ENCODE data around the gene VAC14. TPM values are rescaled to one million over a fixed set of nuclear protein-coding genes. Genes with fewer than 3 reads are reported as not detected.

VAC14 gene
- total RNA-seq, 4 donors from 2014 or later, result 44.0 to 106 (median 64.5) TPM

DNA sequence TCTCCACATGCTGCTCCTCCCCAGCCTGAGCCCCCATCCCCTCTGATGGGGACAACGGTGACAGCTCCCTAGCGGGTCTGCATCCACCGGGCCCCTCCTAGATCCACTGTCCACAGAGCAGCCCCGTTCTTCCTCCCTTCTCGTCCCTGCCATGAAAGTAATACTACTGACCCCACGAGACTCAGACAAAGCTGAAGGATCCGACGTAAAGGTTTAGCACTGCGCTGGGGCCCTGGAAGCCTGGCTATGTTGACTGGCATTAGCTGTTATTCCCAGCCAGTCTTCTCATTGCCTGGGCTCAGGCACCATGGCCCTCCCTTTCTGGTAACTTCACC, 30.7 kb downstream of the VAC14 start:
- no peak for DNase-seq
- no peak for TF ChIP-seq POLR2A (IDR thresholded peaks at IDR 0.05)
- TF ChIP-seq, protein P1, sequence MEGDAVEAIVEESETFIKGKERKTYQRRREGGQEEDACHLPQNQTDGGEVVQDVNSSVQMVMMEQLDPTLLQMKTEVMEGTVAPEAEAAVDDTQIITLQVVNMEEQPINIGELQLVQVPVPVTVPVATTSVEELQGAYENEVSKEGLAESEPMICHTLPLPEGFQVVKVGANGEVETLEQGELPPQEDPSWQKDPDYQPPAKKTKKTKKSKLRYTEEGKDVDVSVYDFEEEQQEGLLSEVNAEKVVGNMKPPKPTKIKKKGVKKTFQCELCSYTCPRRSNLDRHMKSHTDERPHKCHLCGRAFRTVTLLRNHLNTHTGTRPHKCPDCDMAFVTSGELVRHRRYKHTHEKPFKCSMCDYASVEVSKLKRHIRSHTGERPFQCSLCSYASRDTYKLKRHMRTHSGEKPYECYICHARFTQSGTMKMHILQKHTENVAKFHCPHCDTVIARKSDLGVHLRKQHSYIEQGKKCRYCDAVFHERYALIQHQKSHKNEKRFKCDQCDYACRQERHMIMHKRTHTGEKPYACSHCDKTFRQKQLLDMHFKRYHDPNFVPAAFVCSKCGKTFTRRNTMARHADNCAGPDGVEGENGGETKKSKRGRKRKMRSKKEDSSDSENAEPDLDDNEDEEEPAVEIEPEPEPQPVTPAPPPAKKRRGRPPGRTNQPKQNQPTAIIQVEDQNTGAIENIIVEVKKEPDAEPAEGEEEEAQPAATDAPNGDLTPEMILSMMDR (IDR thresholded peaks at IDR 0.05), result no peak
- H3K36me3 ChIP-seq, result peaks cover 0 to 53% (median 0%) of the 10 kb centered on the region in 3 donors

DNA sequence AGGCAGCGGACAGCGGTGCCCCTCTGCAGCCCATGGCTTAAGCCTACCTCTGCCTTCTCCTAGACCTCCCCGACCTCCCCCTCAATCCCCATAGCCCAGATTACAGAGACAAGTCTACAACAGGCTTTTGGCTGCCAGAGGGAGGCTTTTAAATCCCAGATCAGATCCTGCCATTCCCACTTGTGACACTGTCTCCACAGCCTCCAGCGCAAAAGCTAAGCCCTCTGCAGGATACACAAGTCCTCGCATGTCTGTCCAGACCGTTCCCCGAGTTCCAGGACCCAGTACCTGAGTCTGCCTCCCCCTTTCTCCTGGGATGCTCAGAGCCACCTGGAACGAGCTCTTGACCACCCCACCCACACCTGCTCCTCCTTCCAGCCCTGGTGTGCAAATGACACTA, 31.2 kb downstream of the VAC14 start:
- H3K27me3 ChIP-seq, result no peaks in the 10 kb centered on the region
- no peak overlapping the region for H3K27ac ChIP-seq
- H3K9me3 ChIP-seq, result no peaks in the 10 kb centered on the region
- DNase-seq, result no peak
- H3K4me1 ChIP-seq, result no peaks in the 10 kb centered on the region
- peaks cover 0 to 56% (median 0%) of the 10 kb centered on the region in 3 donors for H3K36me3 ChIP-seq
- no peak overlapping the region for H3K4me3 ChIP-seq
- TF ChIP-seq POLR2A (IDR thresholded peaks at IDR 0.05), result no peak
- TF ChIP-seq, protein P1 (IDR thresholded peaks at IDR 0.05), result no peak

More for the DNA sequence above, 30.7 kb downstream of the VAC14 start:
- Histone ChIP-seq H3K9me3 (no peaks in the 10 kb centered on the region), H3K4me3 (no peak overlapping the region), H3K4me1 (no peaks in the 10 kb centered on the region), H3K27ac (no peak overlapping the region), H3K27me3 (no peaks in the 10 kb centered on the region)

DNA sequence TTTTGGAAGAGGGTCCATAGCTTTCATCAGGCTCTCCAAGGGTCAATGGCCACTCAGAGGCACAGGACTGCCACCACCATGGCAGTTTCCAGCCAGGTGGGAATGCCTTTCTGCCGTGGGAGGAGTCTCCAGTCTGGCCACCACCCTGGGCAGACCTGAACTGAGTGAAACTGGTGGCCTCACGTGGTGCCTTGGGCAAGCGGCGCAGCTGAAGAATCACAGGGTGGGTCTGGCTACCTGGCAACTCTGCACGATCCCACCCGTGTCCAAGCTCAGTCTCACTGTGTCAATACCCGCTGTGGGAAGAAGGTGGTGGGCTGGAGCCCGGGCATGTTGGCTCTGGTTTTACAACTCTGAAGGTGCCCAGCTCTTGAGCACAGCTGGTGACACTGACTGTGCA, 31.8 kb downstream of the VAC14 start:
- Histone ChIP-seq H3K4me1 (no peaks in the 10 kb centered on the region), H3K27me3 (no peaks in the 10 kb centered on the region), H3K36me3 (peaks cover 0 to 55% (median 0%) of the 10 kb centered on the region in 3 donors), H3K4me3 (no peak overlapping the region), H3K27ac (no peak overlapping the region), H3K9me3 (no peaks in the 10 kb centered on the region)
- TF ChIP-seq, protein P1 (IDR thresholded peaks at IDR 0.05), result no peak
- no peak for TF ChIP-seq POLR2A (IDR thresholded peaks at IDR 0.05)
- DNase-seq, result no peak

DNA sequence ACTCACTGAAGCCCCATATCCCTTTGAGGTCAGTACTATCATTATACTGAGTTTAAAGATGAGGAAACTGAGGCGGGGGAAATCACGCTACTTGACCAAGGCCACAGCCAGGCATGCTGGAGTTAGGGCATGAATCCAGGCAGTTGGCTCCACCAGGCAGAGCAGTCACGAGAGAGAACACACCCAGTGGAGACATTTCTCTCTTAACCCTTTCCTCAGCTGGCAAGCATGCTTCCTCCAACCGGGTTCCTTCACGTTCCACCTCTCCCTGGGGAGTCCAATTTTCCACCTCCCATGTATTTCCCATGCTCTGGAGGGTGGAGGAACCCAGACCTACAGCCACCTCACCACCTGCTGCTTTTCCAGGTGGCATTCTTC, 32.8 kb downstream of the VAC14 start:
- TF ChIP-seq, protein P1 (IDR thresholded peaks at IDR 0.05), result no peak
- no peak for TF ChIP-seq POLR2A (IDR thresholded peaks at IDR 0.05)
- no peaks in the 10 kb centered on the region for H3K4me1 ChIP-seq
- no peaks in the 10 kb centered on the region for H3K27me3 ChIP-seq
- H3K9me3 ChIP-seq, result no peaks in the 10 kb centered on the region
- DNase-seq, result no peak
- H3K4me3 ChIP-seq, result no peak overlapping the region
- peaks cover 0 to 60% (median 0%) of the 10 kb centered on the region in 3 donors for H3K36me3 ChIP-seq
- H3K27ac ChIP-seq, result no peak overlapping the region

DNA sequence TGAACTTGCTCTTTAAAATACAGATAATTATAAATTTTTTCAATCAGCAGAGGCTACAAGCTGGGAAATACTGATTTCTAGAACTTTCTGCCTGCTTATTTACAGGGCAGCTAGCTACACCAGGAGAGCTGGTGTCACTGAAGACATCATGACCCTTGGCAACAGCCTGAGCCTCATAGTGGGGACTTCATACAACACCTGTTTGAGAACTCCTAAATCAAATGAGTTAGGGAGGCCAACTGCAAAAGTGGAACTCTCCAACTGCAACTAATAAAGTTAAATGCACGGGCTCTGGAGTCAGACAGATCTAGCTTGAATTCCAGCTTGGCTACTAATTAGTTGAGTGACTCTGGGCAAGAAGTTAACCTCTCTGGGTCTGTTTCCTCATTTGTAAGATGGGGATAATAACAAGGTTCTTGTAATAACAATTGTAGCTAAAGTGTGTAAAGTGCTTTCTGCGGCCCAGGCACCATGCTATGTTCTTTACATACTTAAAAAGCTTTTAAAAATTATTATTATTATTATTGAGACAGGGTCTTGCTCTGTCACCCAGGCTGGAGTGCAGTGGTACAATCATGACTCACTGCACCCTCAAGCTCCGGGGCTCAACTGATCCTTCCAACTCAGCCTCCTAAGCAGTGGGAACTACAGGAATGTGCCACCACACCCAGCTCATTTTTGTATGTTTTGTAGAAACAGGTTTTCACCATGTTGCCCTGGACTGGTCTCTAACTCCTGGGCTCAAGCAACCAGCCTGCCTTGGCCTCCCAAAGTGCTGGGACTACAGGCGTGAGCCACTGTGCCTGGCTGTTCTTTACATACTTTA, 33.4 kb downstream of the VAC14 start:
- no peak overlapping the region for H3K4me3 ChIP-seq
- DNase-seq, result no peak
- no peaks in the 10 kb centered on the region for H3K9me3 ChIP-seq
- no peaks in the 10 kb centered on the region for H3K4me1 ChIP-seq
- no peaks in the 10 kb centered on the region for H3K27me3 ChIP-seq
- TF ChIP-seq POLR2A (IDR thresholded peaks at IDR 0.05), result no peak
- TF ChIP-seq, protein P1 (IDR thresholded peaks at IDR 0.05), result no peak
- H3K36me3 ChIP-seq, result peaks cover 0 to 59% (median 0%) of the 10 kb centered on the region in 3 donors
- H3K27ac ChIP-seq, result no peak overlapping the region

Data from Peyer's patch (tissue), 4 donors.